Loucy (cell line): ENCODE data around the gene COQ5.
"Not testable (repeated sequence)": the region's sequence is repeated elsewhere in the genome, so short reads cannot be mapped to it uniquely, and the experiment has no call there.

ENCODE experiments used
- H2AFZ ChIP-seq: fragments of 200-600 bp; sonication (generic); 2 replicates; pipeline ENCODE4 v1.6.0; 2016; ENCODE audit warnings: antibody characterized with exemption, mild to moderate bottlenecking, low read length, moderate library complexity
- H3F3A ChIP-seq: fragments of 200-600 bp; 2 replicates; pipeline ENCODE4 v1.6.0; 2016; ENCODE audit warnings: antibody characterized with exemption, low read depth, mild to moderate bottlenecking
- H3K27me3 ChIP-seq: fragments of 200-600 bp; sonication (generic); 2 replicates; pipeline ENCODE4 v1.6.1; 2014; ENCODE audit warnings: low read length, mild to moderate bottlenecking; ENCODE audit not compliant: insufficient read depth, poor library complexity, severe bottlenecking
- H3K36me3 ChIP-seq: fragments of 200-600 bp; sonication (generic); 2 replicates; pipeline ENCODE4 v1.6.1; 2016; ENCODE audit warnings: low read length; ENCODE audit not compliant: insufficient read depth
- H3K4me1 ChIP-seq: fragments of 200-600 bp; sonication (generic); 2 replicates; pipeline ENCODE4 v1.5.1; 2014; ENCODE audit warnings: low read length, mild to moderate bottlenecking; ENCODE audit not compliant: insufficient read depth, poor library complexity, severe bottlenecking
- H3K4me2 ChIP-seq: fragments of 200-600 bp; sonication (generic); 2 replicates; pipeline ENCODE4 v1.6.0; 2014; ENCODE audit warnings: antibody characterized with exemption, low read length, low read depth, mild to moderate bottlenecking; ENCODE audit not compliant: poor library complexity, severe bottlenecking
- H3K4me3 ChIP-seq: fragments of 200-600 bp; sonication (generic); 2 replicates; pipeline ENCODE4 v1.5.1; 2014; ENCODE audit warnings: low read length, mild to moderate bottlenecking, mixed read lengths; ENCODE audit not compliant: poor library complexity, severe bottlenecking
- H3K79me2 ChIP-seq: fragments of 200-600 bp; sonication (generic); 2 replicates; pipeline ENCODE4 v1.6.1; 2014; ENCODE audit warnings: low read length; ENCODE audit not compliant: insufficient read depth
- H3K9ac ChIP-seq: fragments of 200-600 bp; sonication (generic); 2 replicates; pipeline ENCODE4 v1.6.0; 2014; ENCODE audit warnings: mild to moderate bottlenecking, low read depth, low read length, moderate library complexity; ENCODE audit not compliant: poor library complexity, severe bottlenecking
- H3K9me2 ChIP-seq: fragments of 200-600 bp; sonication (generic); replicated peaks from 2 replicates; pipeline ENCODE4 v1.6.1; 2016; ENCODE audit warnings: low read depth, low read length, mixed read lengths
- H3K9me3 ChIP-seq: fragments of 200-600 bp; sonication (generic); 2 replicates; pipeline ENCODE4 v1.6.1; 2014; ENCODE audit warnings: mild to moderate bottlenecking, antibody characterized with exemption, low read length, low read depth; ENCODE audit not compliant: insufficient read depth
- H4K20me1 ChIP-seq: fragments of 200-600 bp; sonication (generic); 2 replicates; pipeline ENCODE4 v1.6.0; 2014; ENCODE audit warnings: antibody characterized with exemption, low read length, mild to moderate bottlenecking; ENCODE audit not compliant: insufficient read depth, poor library complexity, severe bottlenecking
- EZH2phosphoT487 ChIP-seq: fragments of 200-600 bp; IDR thresholded peaks from 2 replicates; pipeline ENCODE4 v1.6.1; 2018; ENCODE audit warnings: antibody characterized with exemption, mild to moderate bottlenecking, moderate library complexity, borderline replicate concordance
- TF ChIP-seq, protein P1 (sequence below): fragments of 200-600 bp; sonication (generic); conservative IDR thresholded peaks from 2 replicates; pipeline ENCODE4 v1.5.1; 2014; ENCODE audit warnings: mild to moderate bottlenecking, antibody characterized with exemption, low read length

COQ5 gene

GRCh38 chr12:120488057-120488640 is 40.8 kb downstream of the COQ5 start:
- no peaks in the 10 kb centered on the region for H3K79me2 ChIP-seq
- no peaks in the 10 kb centered on the region for H3K27me3 ChIP-seq
- no peaks in the 10 kb centered on the region for H3F3A ChIP-seq
- no peaks in the 10 kb centered on the region for H3K36me3 ChIP-seq
- no peaks in the 10 kb centered on the region for H3K9me2 ChIP-seq
- no peaks in the 10 kb centered on the region for H4K20me1 ChIP-seq
- no peak overlapping the region for H2AFZ ChIP-seq
- no peaks in the 10 kb centered on the region for H3K9me3 ChIP-seq
- H3K4me3 ChIP-seq: no peak overlapping the region
- H3K9ac ChIP-seq: no peak overlapping the region
- H3K4me1 ChIP-seq: peaks cover 4% of the 10 kb centered on the region
- no peak for TF ChIP-seq EZH2phosphoT487
- TF ChIP-seq, protein P1, sequence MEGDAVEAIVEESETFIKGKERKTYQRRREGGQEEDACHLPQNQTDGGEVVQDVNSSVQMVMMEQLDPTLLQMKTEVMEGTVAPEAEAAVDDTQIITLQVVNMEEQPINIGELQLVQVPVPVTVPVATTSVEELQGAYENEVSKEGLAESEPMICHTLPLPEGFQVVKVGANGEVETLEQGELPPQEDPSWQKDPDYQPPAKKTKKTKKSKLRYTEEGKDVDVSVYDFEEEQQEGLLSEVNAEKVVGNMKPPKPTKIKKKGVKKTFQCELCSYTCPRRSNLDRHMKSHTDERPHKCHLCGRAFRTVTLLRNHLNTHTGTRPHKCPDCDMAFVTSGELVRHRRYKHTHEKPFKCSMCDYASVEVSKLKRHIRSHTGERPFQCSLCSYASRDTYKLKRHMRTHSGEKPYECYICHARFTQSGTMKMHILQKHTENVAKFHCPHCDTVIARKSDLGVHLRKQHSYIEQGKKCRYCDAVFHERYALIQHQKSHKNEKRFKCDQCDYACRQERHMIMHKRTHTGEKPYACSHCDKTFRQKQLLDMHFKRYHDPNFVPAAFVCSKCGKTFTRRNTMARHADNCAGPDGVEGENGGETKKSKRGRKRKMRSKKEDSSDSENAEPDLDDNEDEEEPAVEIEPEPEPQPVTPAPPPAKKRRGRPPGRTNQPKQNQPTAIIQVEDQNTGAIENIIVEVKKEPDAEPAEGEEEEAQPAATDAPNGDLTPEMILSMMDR: no peak
- no peak overlapping the region for H3K4me2 ChIP-seq

GRCh38 chr12:120487552-120487951 is 41.4 kb downstream of the COQ5 start:
- H4K20me1 ChIP-seq, H3K27me3 ChIP-seq, H3K4me2 ChIP-seq, H2AFZ ChIP-seq, H3K4me3 ChIP-seq, H3K4me1 ChIP-seq, H3F3A ChIP-seq, H3K36me3 ChIP-seq, H3K9me3 ChIP-seq, H3K79me2 ChIP-seq, H3K9me2 ChIP-seq, H3K9ac ChIP-seq: not testable (repeated sequence)

DNA sequence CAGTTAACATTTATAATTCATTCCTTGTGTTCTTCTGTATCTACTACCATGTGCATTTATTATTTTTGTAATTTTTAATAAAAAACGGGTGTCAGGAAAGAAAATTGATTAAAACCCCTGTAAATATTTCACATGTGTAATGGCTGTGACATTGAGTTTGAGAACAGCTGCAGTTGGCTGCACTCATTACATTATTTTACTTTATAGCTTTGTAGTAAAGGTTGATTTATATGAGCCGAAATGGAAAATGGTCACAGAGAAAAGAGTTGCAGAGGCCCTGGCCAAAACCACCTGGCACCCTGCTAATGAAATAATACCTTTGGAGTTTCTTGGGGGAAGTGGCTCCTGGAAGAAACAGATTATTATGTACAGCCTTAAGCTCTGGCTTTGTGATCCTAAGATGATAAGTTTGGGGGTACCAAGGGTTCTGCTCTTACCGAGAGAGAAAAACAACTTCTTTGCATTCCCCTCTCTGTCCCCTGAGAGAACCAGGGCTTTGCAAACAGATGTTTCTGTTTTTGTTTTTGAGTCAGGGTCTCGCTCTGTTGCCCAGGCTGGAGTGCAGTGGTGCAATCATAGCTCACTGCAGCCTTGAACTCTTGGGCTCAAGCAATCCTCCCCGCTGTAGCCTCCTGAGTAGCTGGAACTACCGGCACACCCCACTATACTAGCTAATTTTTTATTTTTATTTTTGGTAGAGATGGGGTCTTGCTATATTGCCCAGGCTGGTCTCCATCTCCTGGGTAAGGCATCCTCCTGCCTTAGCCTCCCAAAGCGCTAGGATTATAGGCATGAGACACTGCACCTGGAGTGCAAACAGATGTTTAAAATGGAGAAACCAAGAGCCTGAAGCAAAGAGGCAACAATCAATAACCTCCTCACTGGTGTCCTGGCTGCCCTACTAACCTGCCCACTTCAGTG is 42.7 kb downstream of the COQ5 start:
- no peaks in the 10 kb centered on the region for H3K36me3 ChIP-seq
- no peaks in the 10 kb centered on the region for H3K9me2 ChIP-seq
- no peak for TF ChIP-seq EZH2phosphoT487
- TF ChIP-seq, protein P1: no peak
- H3K4me2 ChIP-seq: no peak overlapping the region
- no peaks in the 10 kb centered on the region for H3K9me3 ChIP-seq
- no peak overlapping the region for H3K9ac ChIP-seq
- H3K27me3 ChIP-seq: no peaks in the 10 kb centered on the region
- H3K4me3 ChIP-seq: no peak overlapping the region
- no peaks in the 10 kb centered on the region for H3F3A ChIP-seq
- no peaks in the 10 kb centered on the region for H3K79me2 ChIP-seq
- H3K4me1 ChIP-seq: peaks cover 7% of the 10 kb centered on the region
- no peaks in the 10 kb centered on the region for H4K20me1 ChIP-seq
- no peak overlapping the region for H2AFZ ChIP-seq
